HepG2 (cell line): ENCODE data around the gene CMIP. TPM values are rescaled to one million over a fixed set of nuclear protein-coding genes. Genes with fewer than 3 reads are reported as not detected.

Experiments
- CBX1 ChIP-seq: IDR thresholded peaks from one replicate; pipeline ENCODE4 v1.6.1; 2016; ENCODE audit warnings: antibody characterized with exemption, low read depth
- EED ChIP-seq: sonication (generic); formaldehyde crosslinking; IDR thresholded peaks from 2 replicates; pipeline ENCODE4 v1.5.0; 2020; ENCODE audit warnings: mild to moderate bottlenecking, missing genetic modification reagents
- ELF1 ChIP-seq: sonication (generic); formaldehyde crosslinking; IDR thresholded peaks from 2 replicates; pipeline ENCODE4 v1.4.0; 2020; ENCODE audit warnings: missing genetic modification reagents
- GATAD2A ChIP-seq: IDR thresholded peaks from 2 replicates; pipeline ENCODE4 v1.6.1; 2016
- MLLT10 ChIP-seq: sonication (generic); formaldehyde crosslinking; IDR thresholded peaks from 2 replicates; pipeline ENCODE4 v1.4.0; 2020; ENCODE audit warnings: missing genetic modification reagents
- MYNN ChIP-seq: sonication (generic); formaldehyde crosslinking; IDR thresholded peaks from 2 replicates; pipeline ENCODE4 v1.4.0; 2020; ENCODE audit warnings: mild to moderate bottlenecking, low read depth, missing genetic modification reagents
- NCOA2 ChIP-seq: sonication (generic); formaldehyde crosslinking; IDR thresholded peaks from 2 replicates; pipeline ENCODE4 v1.8.0; 2022; ENCODE audit warnings: inconsistent platforms
- RELA ChIP-seq: sonication (generic); formaldehyde crosslinking; IDR thresholded peaks from 2 replicates; pipeline ENCODE4 v1.4.0; 2020; ENCODE audit warnings: missing genetic modification reagents
- TMF1 ChIP-seq: sonication (generic); formaldehyde crosslinking; IDR thresholded peaks from 2 replicates; pipeline ENCODE4 v1.8.1; 2022; ENCODE audit warnings: low read depth, missing genetic modification reagents
- ZBTB33 ChIP-seq: sonication (generic); formaldehyde crosslinking; IDR thresholded peaks from 2 replicates; pipeline ENCODE4 v1.4.0; 2020; ENCODE audit warnings: missing genetic modification reagents
- ZNF101 ChIP-seq: sonication (generic); formaldehyde crosslinking; IDR thresholded peaks from 2 replicates; pipeline ENCODE4 v1.4.0; 2020; ENCODE audit warnings: mild to moderate bottlenecking, low read depth, missing genetic modification reagents, borderline replicate concordance
- ZNF292 ChIP-seq: sonication (generic); formaldehyde crosslinking; IDR thresholded peaks from 2 replicates; pipeline ENCODE4 v1.8.1; 2022; ENCODE audit warnings: mild to moderate bottlenecking, low read depth, missing genetic modification reagents, borderline replicate concordance
- ZNF839 ChIP-seq: sonication (generic); formaldehyde crosslinking; IDR thresholded peaks from 2 replicates; pipeline ENCODE4 v1.4.0; 2020; ENCODE audit warnings: missing genetic modification reagents, mild to moderate bottlenecking, borderline replicate concordance
- ZNF883 ChIP-seq: sonication (generic); formaldehyde crosslinking; IDR thresholded peaks from 2 replicates; pipeline ENCODE4 v1.5.1; 2020; ENCODE audit warnings: mild to moderate bottlenecking, missing genetic modification reagents; ENCODE audit errors: not compliant biosample characterization
- polyA plus RNA-seq, 8 experiments: library from polyadenylated mRNA; depleted of rRNA in 3 of 8; stranded (reverse) in 7 of 8; unstranded in 1 of 8; fragments of >200 nt; fragmentation: Illumina TruSeq in 4 of 8; extraction: Trizol in 4 of 8; gene quantifications; 2 replicates each; pipeline versions ENCODE4 v1.2.1 to v1.2.3, GENCODE V29; 2011 to 2016; ENCODE audit warnings: low read depth in 4 of 8, missing spikeins in 1 of 8, mixed read lengths in 1 of 8; ENCODE audit not compliant: insufficient read depth in 1 of 8
- total RNA-seq, 5 experiments: library from RNA; depleted of rRNA; stranded (reverse); fragments of >200 nt; fragmentation: Illumina TruSeq; extraction: Trizol; gene quantifications; 2 replicates each; pipeline ENCODE4 v1.2.3, GENCODE V29; 2016; ENCODE audit warnings: low read depth in 1 of 5
- TF ChIP-seq, protein P1 (sequence below): sonication (generic); formaldehyde crosslinking; IDR thresholded peaks from 2 replicates; pipeline ENCODE4 v1.9.0; 2022; ENCODE audit warnings: low read depth, missing genetic modification reagents
- TF ChIP-seq, protein P2 (sequence below): sonication (generic); formaldehyde crosslinking; IDR thresholded peaks from 2 replicates; pipeline ENCODE4 v1.5.1; 2020; ENCODE audit warnings: mild to moderate bottlenecking, missing genetic modification reagents, moderate library complexity
- TF ChIP-seq, protein P3 (sequence below), 2 experiments: sonication (generic) in 1 of 2; formaldehyde crosslinking in 1 of 2; IDR thresholded peaks; 2 replicates each; pipeline versions ENCODE4 v1.4.0 to v1.6.1; 2018 to 2020; ENCODE audit warnings: missing genetic modification reagents in 2 of 2, borderline replicate concordance in 1 of 2, low read depth in 1 of 2, mild to moderate bottlenecking in 1 of 2, missing biosample characterization in 1 of 2
- TF ChIP-seq, protein P4 (sequence below): sonication (generic); formaldehyde crosslinking; conservative IDR thresholded peaks from 2 replicates; pipeline ENCODE4 v1.4.0; 2020; ENCODE audit warnings: mild to moderate bottlenecking, missing genetic modification reagents, moderate library complexity

CMIP gene
- total and polyA plus RNA-seq, 2 of the 13 experiments (the other 11 are each of a cell fraction or from before 2014, with no cell fraction given): 10.9 to 18.1 TPM

DNA sequence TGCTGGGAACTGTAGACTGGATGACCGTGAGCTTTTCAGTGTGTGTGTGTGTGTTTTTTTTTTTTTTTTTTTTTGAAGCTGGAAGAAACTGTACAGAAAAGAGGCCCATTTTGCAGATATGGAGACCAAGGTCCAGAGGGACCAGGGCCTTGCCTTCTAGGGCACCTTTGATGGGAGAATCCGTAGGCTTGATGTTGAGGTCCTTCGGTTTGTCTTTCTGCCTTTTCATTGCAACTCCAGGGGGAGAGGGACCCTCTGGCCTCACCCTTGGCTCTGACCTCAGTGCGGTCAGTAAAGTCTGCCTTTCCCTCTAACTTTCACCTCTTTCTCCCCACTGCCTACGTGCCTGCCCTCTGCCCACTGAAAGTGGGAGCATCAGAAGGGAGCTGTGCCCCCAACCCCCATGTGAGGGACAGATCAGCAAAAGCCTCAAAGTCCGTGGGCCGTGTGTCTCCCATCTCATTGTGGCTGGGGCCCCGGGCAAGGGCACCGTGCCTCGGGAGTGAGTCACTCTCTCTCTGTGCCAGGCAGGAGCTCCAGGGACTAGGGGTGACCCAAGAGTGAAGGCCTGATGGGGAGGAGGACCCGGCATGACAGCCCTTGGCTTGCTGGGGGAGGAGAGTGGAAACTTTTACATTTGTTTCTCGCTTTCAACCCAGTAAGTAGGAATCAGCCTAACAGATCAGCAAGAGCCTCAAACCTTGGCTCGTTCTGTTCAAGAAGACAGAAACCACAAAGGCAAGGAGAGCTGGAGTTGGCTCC lies 123.6 kb downstream of the CMIP start (continued):
- TF ChIP-seq, protein P1, sequence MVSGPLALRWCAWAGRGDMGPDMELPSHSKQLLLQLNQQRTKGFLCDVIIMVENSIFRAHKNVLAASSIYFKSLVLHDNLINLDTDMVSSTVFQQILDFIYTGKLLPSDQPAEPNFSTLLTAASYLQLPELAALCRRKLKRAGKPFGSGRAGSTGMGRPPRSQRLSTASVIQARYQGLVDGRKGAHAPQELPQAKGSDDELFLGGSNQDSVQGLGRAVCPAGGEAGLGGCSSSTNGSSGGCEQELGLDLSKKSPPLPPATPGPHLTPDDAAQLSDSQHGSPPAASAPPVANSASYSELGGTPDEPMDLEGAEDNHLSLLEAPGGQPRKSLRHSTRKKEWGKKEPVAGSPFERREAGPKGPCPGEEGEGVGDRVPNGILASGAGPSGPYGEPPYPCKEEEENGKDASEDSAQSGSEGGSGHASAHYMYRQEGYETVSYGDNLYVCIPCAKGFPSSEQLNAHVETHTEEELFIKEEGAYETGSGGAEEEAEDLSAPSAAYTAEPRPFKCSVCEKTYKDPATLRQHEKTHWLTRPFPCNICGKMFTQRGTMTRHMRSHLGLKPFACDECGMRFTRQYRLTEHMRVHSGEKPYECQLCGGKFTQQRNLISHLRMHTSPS (CRISPR knock-in tag): peak; percentile 100
- TF ChIP-seq, protein P2, sequence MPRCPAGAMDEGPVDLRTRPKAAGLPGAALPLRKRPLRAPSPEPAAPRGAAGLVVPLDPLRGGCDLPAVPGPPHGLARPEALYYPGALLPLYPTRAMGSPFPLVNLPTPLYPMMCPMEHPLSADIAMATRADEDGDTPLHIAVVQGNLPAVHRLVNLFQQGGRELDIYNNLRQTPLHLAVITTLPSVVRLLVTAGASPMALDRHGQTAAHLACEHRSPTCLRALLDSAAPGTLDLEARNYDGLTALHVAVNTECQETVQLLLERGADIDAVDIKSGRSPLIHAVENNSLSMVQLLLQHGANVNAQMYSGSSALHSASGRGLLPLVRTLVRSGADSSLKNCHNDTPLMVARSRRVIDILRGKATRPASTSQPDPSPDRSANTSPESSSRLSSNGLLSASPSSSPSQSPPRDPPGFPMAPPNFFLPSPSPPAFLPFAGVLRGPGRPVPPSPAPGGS (CRISPR knock-in tag): no peak
- peak; percentile 57 for TF ChIP-seq GATAD2A (CRISPR knock-in tag)
- TF ChIP-seq ZNF839 (CRISPR knock-in tag): no peak
- no peak for TF ChIP-seq CBX1
- TF ChIP-seq ELF1 (CRISPR knock-in tag): peak; percentile 11; the same call in 1 of the 2 replicates
- TF ChIP-seq MYNN: no peak
- TF ChIP-seq EED: no peak
- no peak for TF ChIP-seq MLLT10 (CRISPR knock-in tag)
- TF ChIP-seq ZBTB33 (CRISPR knock-in tag): 0 out of 2 replicates have a peak, but pooled peaks have one; percentile 23
- TF ChIP-seq RELA (CRISPR knock-in tag): no peak
- TF ChIP-seq ZNF101: no peak
- TF ChIP-seq ZNF292: no peak; the same call in 1 of the 2 replicates
- TF ChIP-seq, protein P3, sequence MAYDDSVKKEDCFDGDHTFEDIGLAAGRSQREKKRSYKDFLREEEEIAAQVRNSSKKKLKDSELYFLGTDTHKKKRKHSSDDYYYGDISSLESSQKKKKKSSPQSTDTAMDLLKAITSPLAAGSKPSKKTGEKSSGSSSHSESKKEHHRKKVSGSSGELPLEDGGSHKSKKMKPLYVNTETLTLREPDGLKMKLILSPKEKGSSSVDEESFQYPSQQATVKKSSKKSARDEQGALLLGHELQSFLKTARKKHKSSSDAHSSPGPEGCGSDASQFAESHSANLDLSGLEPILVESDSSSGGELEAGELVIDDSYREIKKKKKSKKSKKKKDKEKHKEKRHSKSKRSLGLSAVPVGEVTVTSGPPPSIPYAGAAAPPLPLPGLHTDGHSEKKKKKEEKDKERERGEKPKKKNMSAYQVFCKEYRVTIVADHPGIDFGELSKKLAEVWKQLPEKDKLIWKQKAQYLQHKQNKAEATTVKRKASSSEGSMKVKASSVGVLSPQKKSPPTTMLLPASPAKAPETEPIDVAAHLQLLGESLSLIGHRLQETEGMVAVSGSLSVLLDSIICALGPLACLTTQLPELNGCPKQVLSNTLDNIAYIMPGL (CRISPR knock-in tag; IDR thresholded peaks at IDR 0.05; ENCODE audit: borderline replicate concordance in 1 of 2, low read depth in 1 of 2): no peak
- TF ChIP-seq NCOA2: 0 out of 2 replicates have a peak, but pooled peaks have one; percentile 15
- TF ChIP-seq, protein P4, sequence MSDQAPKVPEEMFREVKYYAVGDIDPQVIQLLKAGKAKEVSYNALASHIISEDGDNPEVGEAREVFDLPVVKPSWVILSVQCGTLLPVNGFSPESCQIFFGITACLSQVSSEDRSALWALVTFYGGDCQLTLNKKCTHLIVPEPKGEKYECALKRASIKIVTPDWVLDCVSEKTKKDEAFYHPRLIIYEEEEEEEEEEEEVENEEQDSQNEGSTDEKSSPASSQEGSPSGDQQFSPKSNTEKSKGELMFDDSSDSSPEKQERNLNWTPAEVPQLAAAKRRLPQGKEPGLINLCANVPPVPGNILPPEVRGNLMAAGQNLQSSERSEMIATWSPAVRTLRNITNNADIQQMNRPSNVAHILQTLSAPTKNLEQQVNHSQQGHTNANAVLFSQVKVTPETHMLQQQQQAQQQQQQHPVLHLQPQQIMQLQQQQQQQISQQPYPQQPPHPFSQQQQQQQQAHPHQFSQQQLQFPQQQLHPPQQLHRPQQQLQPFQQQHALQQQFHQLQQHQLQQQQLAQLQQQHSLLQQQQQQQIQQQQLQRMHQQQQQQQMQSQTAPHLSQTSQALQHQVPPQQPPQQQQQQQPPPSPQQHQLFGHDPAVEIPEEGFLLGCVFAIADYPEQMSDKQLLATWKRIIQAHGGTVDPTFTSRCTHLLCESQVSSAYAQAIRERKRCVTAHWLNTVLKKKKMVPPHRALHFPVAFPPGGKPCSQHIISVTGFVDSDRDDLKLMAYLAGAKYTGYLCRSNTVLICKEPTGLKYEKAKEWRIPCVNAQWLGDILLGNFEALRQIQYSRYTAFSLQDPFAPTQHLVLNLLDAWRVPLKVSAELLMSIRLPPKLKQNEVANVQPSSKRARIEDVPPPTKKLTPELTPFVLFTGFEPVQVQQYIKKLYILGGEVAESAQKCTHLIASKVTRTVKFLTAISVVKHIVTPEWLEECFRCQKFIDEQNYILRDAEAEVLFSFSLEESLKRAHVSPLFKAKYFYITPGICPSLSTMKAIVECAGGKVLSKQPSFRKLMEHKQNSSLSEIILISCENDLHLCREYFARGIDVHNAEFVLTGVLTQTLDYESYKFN (CRISPR knock-in tag): peak; percentile 36; the same call in 1 of the 2 replicates
- TF ChIP-seq ZNF883 (CRISPR knock-in tag): peak; percentile 72
- TF ChIP-seq TMF1 (CRISPR knock-in tag): no peak
